ENCODE results near the gene S1PR1. TPM values are rescaled to one million over a fixed set of nuclear protein-coding genes. Genes with fewer than 3 reads are reported as not detected.

S1PR1 gene
- total and polyA plus RNA-seq, 2 of the 13 experiments (the other 11 are each of a cell fraction or from before 2014, with no cell fraction given): not detected

GRCh38 chr1:101257500-101258325, 20.9 kb downstream of the S1PR1 start (continued):
- TF ChIP-seq ZNF724P (CRISPR knock-in tag; IDR thresholded peaks at IDR 0.05; ENCODE audit: borderline replicate concordance) (no peak), NFYC (CRISPR knock-in tag; IDR thresholded peaks at IDR 0.05) (peak; percentile 42; the same call in 1 of the 2 replicates), ZNF33A (CRISPR knock-in tag; IDR thresholded peaks at IDR 0.05; ENCODE audit: borderline replicate concordance) (no peak), CHD2 (IDR thresholded peaks at IDR 0.05; ENCODE audit: low read depth, low read length) (no peak), MXD3 (CRISPR knock-in tag; IDR thresholded peaks at IDR 0.05) (no peak), ZBTB7A (CRISPR knock-in tag; IDR thresholded peaks at IDR 0.05) (no peak), IKZF4 (CRISPR knock-in tag; IDR thresholded peaks at IDR 0.05; ENCODE audit: borderline replicate concordance, low read depth, not compliant biosample characterization) (no peak), TMF1 (CRISPR knock-in tag; IDR thresholded peaks at IDR 0.05; ENCODE audit: low read depth) (no peak), ZNF510 (CRISPR knock-in tag; IDR thresholded peaks at IDR 0.05; ENCODE audit: low read depth) (no peak), HOXA9 (CRISPR knock-in tag; IDR thresholded peaks at IDR 0.05; ENCODE audit: borderline replicate concordance) (no peak), CEBPG (CRISPR knock-in tag; IDR thresholded peaks at IDR 0.05) (0 out of 2 replicates have a peak, but pooled peaks have one; percentile 3), ZNF264 (CRISPR knock-in tag; IDR thresholded peaks at IDR 0.05) (no peak), TRIM22 (IDR thresholded peaks at IDR 0.05) (no peak), ZC3H13 (CRISPR knock-in tag; IDR thresholded peaks at IDR 0.05) (no peak), MED8 (CRISPR knock-in tag; IDR thresholded peaks at IDR 0.05; ENCODE audit: insufficient replicate concordance) (no peak), ZNF577 (CRISPR knock-in tag; IDR thresholded peaks at IDR 0.05; ENCODE audit: borderline replicate concordance, low read depth) (no peak), DNMT1 (CRISPR knock-in tag; IDR thresholded peaks at IDR 0.05) (no peak)
- TF ChIP-seq, protein P1, sequence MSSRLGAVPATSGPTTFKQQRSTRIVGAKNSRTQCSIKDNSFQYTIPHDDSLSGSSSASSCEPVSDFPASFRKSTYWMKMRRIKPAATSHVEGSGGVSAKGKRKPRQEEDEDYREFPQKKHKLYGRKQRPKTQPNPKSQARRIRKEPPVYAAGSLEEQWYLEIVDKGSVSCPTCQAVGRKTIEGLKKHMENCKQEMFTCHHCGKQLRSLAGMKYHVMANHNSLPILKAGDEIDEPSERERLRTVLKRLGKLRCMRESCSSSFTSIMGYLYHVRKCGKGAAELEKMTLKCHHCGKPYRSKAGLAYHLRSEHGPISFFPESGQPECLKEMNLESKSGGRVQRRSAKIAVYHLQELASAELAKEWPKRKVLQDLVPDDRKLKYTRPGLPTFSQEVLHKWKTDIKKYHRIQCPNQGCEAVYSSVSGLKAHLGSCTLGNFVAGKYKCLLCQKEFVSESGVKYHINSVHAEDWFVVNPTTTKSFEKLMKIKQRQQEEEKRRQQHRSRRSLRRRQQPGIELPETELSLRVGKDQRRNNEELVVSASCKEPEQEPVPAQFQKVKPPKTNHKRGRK (CRISPR knock-in tag; IDR thresholded peaks at IDR 0.05): no peak
- TF ChIP-seq, protein P2, sequence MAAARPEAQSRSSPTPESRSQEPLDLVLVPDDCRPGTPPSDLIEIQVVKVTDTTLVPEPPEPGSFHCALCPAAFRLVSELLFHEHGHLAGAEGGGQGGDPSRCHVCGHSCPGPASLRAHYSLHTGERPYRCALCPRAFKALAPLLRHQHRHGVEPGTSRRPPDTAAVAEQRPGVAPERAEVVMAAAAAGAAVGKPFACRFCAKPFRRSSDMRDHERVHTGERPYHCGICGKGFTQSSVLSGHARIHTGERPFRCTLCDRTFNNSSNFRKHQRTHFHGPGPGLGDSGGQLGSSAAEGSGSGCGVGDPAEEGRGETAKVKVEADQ (CRISPR knock-in tag; IDR thresholded peaks at IDR 0.05; ENCODE audit: borderline replicate concordance): no peak; the same call in 1 of the 2 replicates
- TF ChIP-seq, protein P3, sequence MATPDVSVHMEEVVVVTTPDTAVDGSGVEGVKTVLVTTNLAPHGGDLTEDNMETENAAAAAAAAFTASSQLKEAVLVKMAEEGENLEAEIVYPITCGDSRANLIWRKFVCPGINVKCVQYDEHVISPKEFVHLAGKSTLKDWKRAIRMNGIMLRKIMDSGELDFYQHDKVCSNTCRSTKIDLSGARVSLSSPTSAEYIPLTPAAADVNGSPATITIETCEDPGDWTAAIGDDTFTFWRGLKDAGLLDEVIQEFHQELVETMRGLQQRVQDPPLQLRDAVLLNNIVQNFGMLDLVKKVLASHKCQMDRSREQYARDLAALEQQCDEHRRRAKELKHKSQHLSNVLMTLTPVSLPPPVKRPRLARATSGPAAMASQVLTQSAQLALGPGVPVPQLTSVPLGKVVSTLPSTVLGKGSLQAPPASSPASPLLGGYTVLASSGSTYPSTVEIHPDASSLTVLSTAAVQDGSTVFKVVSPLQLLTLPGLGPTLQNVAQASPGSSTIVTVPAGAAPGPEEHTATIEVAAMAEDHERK (CRISPR knock-in tag; IDR thresholded peaks at IDR 0.05; ENCODE audit: low read depth): no peak
- TF ChIP-seq, protein P4, sequence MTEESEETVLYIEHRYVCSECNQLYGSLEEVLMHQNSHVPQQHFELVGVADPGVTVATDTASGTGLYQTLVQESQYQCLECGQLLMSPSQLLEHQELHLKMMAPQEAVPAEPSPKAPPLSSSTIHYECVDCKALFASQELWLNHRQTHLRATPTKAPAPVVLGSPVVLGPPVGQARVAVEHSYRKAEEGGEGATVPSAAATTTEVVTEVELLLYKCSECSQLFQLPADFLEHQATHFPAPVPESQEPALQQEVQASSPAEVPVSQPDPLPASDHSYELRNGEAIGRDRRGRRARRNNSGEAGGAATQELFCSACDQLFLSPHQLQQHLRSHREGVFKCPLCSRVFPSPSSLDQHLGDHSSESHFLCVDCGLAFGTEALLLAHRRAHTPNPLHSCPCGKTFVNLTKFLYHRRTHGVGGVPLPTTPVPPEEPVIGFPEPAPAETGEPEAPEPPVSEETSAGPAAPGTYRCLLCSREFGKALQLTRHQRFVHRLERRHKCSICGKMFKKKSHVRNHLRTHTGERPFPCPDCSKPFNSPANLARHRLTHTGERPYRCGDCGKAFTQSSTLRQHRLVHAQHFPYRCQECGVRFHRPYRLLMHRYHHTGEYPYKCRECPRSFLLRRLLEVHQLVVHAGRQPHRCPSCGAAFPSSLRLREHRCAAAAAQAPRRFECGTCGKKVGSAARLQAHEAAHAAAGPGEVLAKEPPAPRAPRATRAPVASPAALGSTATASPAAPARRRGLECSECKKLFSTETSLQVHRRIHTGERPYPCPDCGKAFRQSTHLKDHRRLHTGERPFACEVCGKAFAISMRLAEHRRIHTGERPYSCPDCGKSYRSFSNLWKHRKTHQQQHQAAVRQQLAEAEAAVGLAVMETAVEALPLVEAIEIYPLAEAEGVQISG (CRISPR knock-in tag; IDR thresholded peaks at IDR 0.05): peak; percentile 76
